Stimulated activated CD8-positive, alpha-beta memory T cell treated with anti-CD3 and anti-CD28 coated beads, Interleukin-2, amount 100 ng/mL, for 48 hours (primary cell): ENCODE data around the gene NCAM1.

Experiments used
- DNase-seq, 2 donors: peaks; one replicate each; pipeline ENCODE4 v3.0.0-alpha.2; 2020; ENCODE audit warnings: low read depth in 2 of 2

The NCAM1 gene

GRCh38 chr11:113251281-113251680 lies 290.1 kb downstream of the NCAM1 start:
- DNase-seq = no peak

- no peak for DNase-seq
These were observed 292.2 kb downstream of the NCAM1 start for GRCh38 chr11:113253406-113253805.

DNA sequence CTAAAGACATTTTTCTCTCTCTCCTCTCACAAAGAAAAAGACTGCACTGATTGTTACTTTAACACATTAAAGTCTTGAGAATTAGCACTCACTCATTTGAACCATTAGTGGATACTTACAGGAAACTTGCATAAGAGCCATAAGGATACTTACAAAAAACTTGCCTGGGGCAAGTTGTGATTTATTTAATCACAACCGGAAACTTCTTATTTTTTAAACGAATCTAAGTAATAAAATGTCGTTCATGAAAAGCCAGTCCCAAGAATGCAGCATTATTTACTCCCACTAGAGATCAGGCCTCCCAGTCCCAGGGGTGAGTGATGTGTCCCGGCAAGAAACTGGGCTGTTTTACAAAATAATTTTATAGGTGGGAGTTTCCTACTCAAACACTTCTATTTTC lies 293.9 kb downstream of the NCAM1 start:
- DNase-seq = no peak

- DNase-seq = no peak
These were observed 294.5 kb downstream of the NCAM1 start for GRCh38 chr11:113255741-113256140.

GRCh38 chr11:113256431-113257202 lies 295.4 kb downstream of the NCAM1 start:
- no peak for DNase-seq

GRCh38 chr11:113260096-113260425 lies 298.8 kb downstream of the NCAM1 start:
- DNase-seq = no peak

DNA sequence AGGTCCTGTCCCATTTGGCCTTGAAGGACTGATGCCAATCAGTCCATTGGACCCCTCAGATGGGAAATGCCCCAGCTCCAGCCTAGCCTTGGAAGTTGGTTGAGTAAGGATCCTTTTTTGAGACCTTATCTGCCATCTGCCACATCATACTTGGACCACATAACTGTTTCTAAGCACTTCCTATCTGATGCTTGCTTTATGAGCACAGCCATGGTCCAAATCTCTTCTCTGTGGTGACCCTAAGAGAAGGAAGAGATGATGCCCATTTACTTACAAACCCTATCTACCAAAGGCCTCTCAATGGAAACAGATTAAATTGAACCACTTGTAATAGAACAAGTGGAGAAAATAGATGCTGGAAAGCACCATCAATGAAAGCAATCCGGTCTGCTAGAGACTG lies 299.3 kb downstream of the NCAM1 start:
- DNase-seq = no peak

- DNase-seq = no peak
These were observed 300.7 kb downstream of the NCAM1 start for GRCh38 chr11:113261709-113262475.

GRCh38 chr11:113262594-113262993 lies 301.4 kb downstream of the NCAM1 start:
- no peak for DNase-seq

GRCh38 chr11:113263458-113264259 lies 302.4 kb downstream of the NCAM1 start:
- no peak for DNase-seq

DNA sequence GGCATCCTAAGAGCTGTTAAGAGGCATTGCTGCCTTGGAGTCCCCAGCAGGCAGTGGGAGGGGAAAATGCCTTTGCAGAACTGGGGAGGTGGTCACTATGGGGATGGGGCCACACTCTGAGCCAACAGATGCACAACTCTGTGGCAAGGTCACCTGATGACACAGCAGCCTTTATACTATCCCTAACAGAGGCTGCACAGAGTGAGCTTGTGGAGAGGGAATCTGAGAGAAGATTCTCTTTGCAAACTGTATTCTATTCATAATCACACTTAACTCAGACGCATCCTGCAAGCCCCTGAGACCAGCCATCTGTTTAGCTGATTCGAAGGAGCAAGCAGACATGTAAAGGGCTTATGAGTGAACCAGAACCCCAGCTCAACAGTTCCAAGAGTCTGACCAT lies 304.1 kb downstream of the NCAM1 start:
- no peak for DNase-seq

DNA sequence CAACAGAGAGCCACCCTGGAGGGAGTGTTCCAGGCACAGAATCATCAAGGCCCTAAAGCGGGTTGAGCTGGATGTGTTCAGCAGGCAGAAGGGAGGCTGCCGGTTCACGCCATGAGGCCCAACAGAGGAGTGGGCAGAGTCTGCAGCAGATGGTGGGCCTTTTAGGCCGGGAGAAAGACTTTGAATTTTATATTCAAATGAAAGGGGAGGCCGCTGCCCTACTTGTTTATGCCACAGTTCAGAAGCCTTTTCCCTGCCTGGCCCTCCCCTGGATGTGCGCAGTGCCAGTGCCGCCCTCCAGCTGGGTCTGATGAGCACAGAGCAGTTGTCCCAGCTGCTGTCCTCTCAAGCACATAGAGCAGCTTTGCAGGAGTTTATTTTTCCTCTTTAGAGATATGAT lies 306.3 kb downstream of the NCAM1 start:
- DNase-seq = no peak

DNA sequence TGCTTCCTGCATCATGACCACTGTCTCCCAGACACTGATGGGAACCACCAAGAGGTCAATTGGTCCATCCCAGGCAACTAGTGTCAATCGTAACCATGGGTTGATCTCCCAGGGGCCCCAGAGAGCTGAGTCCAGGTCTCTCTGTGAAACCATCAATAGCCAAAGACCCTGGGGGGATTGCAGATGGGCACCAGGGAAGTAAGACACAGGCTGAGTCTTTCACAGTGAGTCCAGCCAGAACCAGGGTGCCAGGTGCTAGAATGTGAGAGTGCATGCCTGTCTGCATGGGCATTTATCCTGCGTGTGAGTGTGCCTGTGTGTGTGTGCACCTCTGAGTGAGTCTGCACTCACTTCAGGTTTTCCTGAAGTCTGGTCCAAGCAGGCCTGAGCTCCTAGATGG lies 307.9 kb downstream of the NCAM1 start:
- no peak for DNase-seq

DNA sequence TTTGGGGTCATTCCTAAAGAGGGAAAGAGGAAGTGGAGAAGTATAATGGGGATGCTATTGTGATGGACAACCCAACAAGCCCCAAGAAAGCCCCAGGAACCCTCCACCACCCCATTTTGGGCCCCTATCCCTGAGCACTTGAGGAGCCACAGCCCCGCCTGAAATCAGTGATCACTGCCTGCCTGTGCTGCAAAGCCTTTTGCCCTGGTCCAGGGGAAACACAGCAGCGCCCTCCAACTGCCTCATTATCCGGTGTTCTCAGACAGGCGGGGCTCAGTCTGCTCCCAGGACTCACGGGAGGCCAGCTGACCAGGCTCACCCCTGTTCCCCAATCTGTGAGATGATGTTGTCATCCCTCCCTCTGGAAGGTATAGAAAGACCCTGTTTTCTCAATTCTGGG lies 308.4 kb downstream of the NCAM1 start:
- DNase-seq = no peak

- no peak for DNase-seq
These were observed 308.9 kb downstream of the NCAM1 start for GRCh38 chr11:113270080-113270479.

GRCh38 chr11:113271551-113272245 lies 310.5 kb downstream of the NCAM1 start:
- DNase-seq = no peak

- no peak for DNase-seq
These were observed 311.1 kb downstream of the NCAM1 start for GRCh38 chr11:113272281-113272680.

GRCh38 chr11:113272927-113273615 lies 311.9 kb downstream of the NCAM1 start:
- no peak for DNase-seq

- no peak for DNase-seq
These were observed 312.5 kb downstream of the NCAM1 start for GRCh38 chr11:113273720-113274119.

GRCh38 chr11:113274713-113275582 lies 313.7 kb downstream of the NCAM1 start:
- DNase-seq = no peak
